Tibial artery (tissue), 4 donors: Measurements from ENCODE around the gene AFF3.

Experiments used
- DNase-seq, 2 donors: peaks; one replicate each; pipeline ENCODE4 v3.0.0-alpha.2; 2019
- H3K27ac ChIP-seq, 2 donors: fragments of 200-600 bp; sonication (generic) in 1 of 2; 1 replicate in 1 of 2; 2 replicates in 1 of 2; pipeline ENCODE4 v1.5.1; 2018 to 2019; ENCODE audit warnings: mild to moderate bottlenecking in 1 of 2
- H3K27me3 ChIP-seq, 2 donors: fragments of 200-600 bp; sonication (generic) in 1 of 2; one replicate each; pipeline versions ENCODE4 v1.5.1 to v1.6.0; 2016 to 2019
- H3K36me3 ChIP-seq, 3 donors: fragments of 200-600 bp; sonication (generic) in 2 of 3; one replicate each; pipeline ENCODE4 v1.5.1; 2016 to 2019; ENCODE audit warnings: mild to moderate bottlenecking in 2 of 3
- H3K4me1 ChIP-seq, 4 donors: fragments of 200-600 bp; sonication (generic) in 2 of 4; 1 replicate in 3 of 4; 2 replicates in 1 of 4; pipeline ENCODE4 v1.5.1; 2016 to 2019
- H3K4me3 ChIP-seq, 2 donors: fragments of 200-600 bp; sonication (generic) in 1 of 2; 1 replicate in 1 of 2; 2 replicates in 1 of 2; pipeline ENCODE4 v1.5.1; 2018 to 2019; ENCODE audit warnings: mild to moderate bottlenecking in 2 of 2
- H3K9me3 ChIP-seq, 3 donors: fragments of 200-600 bp; sonication (generic) in 1 of 3; one replicate each; pipeline ENCODE4 v1.5.1; 2016 to 2019
- intact Hi-C: fragments of 100-400 bp; cut with DNase I; formaldehyde crosslinking; loops from one replicate; pipeline ENCODE4 v1.15.0; 2023; ENCODE audit warnings: low total_unique reads
- TF ChIP-seq, protein P1 (sequence below), 2 experiments: fragments of 200-600 bp in 1 of 2; fragments of 450-650 bp in 1 of 2; IDR thresholded peaks; one replicate each; pipeline ENCODE4 v1.5.1; 2017 to 2019; ENCODE audit warnings: antibody characterized with exemption in 2 of 2, mild to moderate bottlenecking in 1 of 2, moderate library complexity in 1 of 2

Gene AFF3

DNA sequence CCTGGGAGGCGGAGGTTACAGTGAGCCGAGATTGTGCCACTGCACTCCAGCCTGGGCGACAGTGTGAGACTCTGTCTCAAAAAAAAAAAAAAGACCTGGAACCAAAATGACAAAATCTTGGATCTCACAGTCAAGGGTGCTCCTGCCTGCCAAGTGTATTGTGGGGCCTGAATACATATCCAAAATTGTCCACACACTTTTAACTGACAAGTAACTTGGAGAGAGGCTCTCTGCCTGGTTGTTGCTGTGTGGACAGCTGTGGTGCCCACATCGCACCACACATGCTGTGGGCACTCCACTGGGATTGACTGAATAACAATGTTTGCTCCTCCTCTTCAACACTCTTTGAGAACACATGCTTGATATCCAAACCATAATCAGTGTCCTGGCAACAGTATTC, 534.9 kb downstream of the AFF3 start:
- Histone ChIP-seq H3K27me3 (no peaks in the 10 kb centered on the region), H3K36me3 (no peaks in the 10 kb centered on the region), H3K4me3 (no peak overlapping the region), H3K4me1 (peaks cover 0 to 40% (median 19%) of the 10 kb centered on the region in 4 donors), H3K27ac (peak overlapping the region; percentile 1 to 50), H3K9me3 (no peaks in the 10 kb centered on the region)
- intact Hi-C loops, result no loop called here
- TF ChIP-seq, protein P1, sequence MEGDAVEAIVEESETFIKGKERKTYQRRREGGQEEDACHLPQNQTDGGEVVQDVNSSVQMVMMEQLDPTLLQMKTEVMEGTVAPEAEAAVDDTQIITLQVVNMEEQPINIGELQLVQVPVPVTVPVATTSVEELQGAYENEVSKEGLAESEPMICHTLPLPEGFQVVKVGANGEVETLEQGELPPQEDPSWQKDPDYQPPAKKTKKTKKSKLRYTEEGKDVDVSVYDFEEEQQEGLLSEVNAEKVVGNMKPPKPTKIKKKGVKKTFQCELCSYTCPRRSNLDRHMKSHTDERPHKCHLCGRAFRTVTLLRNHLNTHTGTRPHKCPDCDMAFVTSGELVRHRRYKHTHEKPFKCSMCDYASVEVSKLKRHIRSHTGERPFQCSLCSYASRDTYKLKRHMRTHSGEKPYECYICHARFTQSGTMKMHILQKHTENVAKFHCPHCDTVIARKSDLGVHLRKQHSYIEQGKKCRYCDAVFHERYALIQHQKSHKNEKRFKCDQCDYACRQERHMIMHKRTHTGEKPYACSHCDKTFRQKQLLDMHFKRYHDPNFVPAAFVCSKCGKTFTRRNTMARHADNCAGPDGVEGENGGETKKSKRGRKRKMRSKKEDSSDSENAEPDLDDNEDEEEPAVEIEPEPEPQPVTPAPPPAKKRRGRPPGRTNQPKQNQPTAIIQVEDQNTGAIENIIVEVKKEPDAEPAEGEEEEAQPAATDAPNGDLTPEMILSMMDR (IDR thresholded peaks at IDR 0.05), result no peak
- no peak for DNase-seq

- Histone ChIP-seq H3K36me3 (no peaks in the 10 kb centered on the region), H3K9me3 (no peaks in the 10 kb centered on the region), H3K4me1 (peaks cover 0 to 54% (median 19%) of the 10 kb centered on the region in 4 donors), H3K4me3 (no peak overlapping the region), H3K27ac (peak overlapping the region in 1 of 2 donors; percentile 13), H3K27me3 (no peaks in the 10 kb centered on the region)
- intact Hi-C loops, result no loop called here
- TF ChIP-seq, protein P1 (IDR thresholded peaks at IDR 0.05), result no peak
- DNase-seq, result no peak
Observed at GRCh38 chr2:99605036-99605435, 537.4 kb downstream of the AFF3 start.

GRCh38 chr2:99602476-99602875, 539.9 kb downstream of the AFF3 start:
- H3K9me3 ChIP-seq, result no peaks in the 10 kb centered on the region
- TF ChIP-seq, protein P1 (IDR thresholded peaks at IDR 0.05), result no peak
- intact Hi-C loops, result no loop called here
- no peaks in the 10 kb centered on the region for H3K36me3 ChIP-seq
- H3K4me3 ChIP-seq, result no peak overlapping the region
- no peak for DNase-seq
- H3K4me1 ChIP-seq, result peaks cover 0 to 42% (median 9%) of the 10 kb centered on the region in 4 donors
- H3K27me3 ChIP-seq, result no peaks in the 10 kb centered on the region
- H3K27ac ChIP-seq, result no peak overlapping the region

- TF ChIP-seq, protein P1 (IDR thresholded peaks at IDR 0.05), result no peak
- no peaks in the 10 kb centered on the region for H3K36me3 ChIP-seq
- DNase-seq, result no peak
- intact Hi-C loops, result no loop called here
- no peaks in the 10 kb centered on the region for H3K27me3 ChIP-seq
- H3K9me3 ChIP-seq, result no peaks in the 10 kb centered on the region
- H3K27ac ChIP-seq, result no peak overlapping the region
- H3K4me1 ChIP-seq, result peaks cover 0 to 35% (median 7%) of the 10 kb centered on the region in 4 donors
- H3K4me3 ChIP-seq, result no peak overlapping the region
Observed at GRCh38 chr2:99600981-99601651, 541.3 kb downstream of the AFF3 start.

DNA sequence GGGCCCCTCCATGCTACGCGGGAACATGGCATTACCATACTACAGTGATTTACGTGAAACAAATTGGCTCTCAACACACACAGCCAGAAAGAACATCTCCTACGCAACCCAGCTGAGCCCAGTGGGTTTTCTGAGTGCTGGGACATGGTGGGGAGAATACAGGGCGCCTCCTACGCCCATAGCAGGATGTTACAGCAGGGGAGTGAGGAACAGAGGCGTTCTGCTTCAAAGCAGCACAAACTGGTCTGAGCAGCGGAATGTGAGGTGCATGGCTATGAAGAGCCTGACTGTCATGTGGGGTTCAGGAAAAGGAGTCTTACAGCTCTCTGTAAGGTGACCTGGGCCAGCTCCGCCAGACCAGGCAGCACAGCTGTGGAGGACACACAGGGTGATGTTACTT, 543.9 kb downstream of the AFF3 start:
- peaks cover 0 to 2% (median 0%) of the 10 kb centered on the region in 3 donors for H3K36me3 ChIP-seq
- no peak overlapping the region for H3K4me3 ChIP-seq
- intact Hi-C loops, result no loop called here
- no peaks in the 10 kb centered on the region for H3K27me3 ChIP-seq
- no peak for DNase-seq
- H3K4me1 ChIP-seq, result peaks cover 0 to 18% (median 0%) of the 10 kb centered on the region in 4 donors
- H3K27ac ChIP-seq, result no peak overlapping the region
- TF ChIP-seq, protein P1 (IDR thresholded peaks at IDR 0.05), result no peak
- H3K9me3 ChIP-seq, result no peaks in the 10 kb centered on the region
